ENCODE results near the gene OR52L1.
"Not testable (repeated sequence)": the region's sequence is repeated elsewhere in the genome, so short reads cannot be mapped to it uniquely, and the experiment has no call there.

OR52L1 gene

DNA sequence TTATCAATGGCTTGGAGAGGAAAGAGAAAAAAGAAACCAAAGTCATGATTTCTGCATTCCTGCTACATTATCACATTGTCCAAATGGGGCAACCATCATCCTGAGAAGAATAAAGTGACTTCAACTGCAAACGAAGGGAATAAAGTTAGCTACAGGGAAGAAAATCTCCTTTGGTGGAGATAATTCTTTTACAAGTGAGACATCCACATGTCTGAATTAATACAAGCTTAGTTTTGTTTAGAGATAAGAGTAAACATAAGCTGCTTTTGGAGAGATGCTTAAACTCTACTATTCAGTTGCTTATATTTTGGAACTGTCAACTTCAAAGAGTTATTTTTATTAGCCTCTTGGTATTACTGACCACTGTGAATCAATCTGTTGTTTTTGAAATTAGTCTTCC, at the start of gene OR52L1:
Gene OR52L1 (minus strand): TSS at position 101 of the 400 bp plus-strand sequence. CDS start 55 bp downstream, at position 46.
- no peak for DNase-seq

DNA sequence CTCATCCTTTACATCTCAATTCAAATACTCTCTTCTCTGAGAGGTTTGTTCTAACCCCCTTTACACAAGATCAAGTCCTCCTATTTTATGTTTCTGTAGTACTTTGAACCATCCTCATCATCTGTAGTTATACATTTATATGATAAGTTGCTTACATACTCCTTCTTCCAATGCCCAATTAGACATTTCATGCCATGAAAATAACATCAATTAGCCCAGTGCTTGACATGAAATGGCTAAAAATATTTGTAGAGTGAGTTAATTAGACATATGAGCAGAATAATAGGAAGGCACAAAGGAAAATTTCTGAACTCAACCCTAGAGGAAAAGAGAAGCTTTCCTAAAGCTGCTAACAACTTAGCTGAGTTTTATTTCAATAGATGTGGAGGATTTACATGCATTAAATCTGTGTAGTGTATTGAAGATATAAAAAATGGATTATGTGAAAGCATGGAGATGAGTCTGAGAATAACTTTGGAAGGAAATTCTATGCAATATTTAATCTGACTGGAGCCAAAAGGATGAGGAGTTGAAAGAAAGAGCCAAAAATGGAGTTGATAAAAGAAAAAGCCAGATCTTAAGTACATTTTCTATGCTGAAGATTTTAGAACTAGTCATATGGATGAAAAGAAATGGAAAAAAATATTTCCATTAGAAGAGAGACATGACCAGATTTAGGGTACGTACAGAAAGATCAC, 44.1 kb upstream of the OR52L1 start, which contains the start of gene OR56A1:
Gene OR56A1 (minus strand): TSS at position 51 of the 698 bp plus-strand sequence. CDS start 3,066 bp downstream, outside the sequence.
- no peak for DNase-seq

DNA sequence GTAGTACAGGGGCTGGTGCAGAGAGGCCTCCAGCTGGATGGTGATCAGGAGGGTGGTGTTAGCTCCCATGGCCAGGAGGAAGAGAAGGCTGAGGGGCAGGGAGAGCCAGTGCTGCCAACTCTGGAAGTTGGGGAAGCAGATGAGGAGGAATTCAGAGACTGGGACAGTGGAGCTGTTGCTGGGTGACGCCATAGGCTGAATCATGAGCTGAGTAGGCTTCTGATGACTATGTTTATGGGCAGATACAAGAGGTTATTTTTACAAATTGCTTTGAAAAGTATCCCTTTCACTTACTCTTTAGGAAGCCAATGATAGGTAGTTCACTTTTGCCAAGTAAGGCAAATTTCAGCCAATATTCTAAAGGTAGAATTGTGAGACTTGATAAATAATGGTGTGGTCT, 40.7 kb upstream of the OR52L1 start:
- DNase-seq = no peak

DNA sequence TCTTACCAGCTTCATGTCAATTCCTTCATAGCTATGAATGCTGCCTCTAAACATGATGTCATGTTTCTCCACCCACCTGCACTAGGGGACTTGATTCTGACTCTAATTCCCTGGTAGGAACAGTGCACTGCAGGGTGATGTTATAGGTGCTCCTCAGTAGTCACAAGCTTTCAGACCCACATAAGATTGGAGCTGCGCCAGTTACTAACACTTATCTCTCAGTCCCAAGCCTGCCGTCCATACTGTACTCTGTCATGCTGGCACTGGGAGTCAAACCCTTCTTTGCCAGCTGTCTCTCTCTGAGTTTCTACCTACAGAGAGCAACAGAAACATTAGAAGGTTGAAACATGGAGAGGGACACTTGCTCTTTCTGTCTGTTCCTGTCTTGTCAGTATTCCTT, 38.3 kb upstream of the OR52L1 start:
- no peak for DNase-seq

DNA sequence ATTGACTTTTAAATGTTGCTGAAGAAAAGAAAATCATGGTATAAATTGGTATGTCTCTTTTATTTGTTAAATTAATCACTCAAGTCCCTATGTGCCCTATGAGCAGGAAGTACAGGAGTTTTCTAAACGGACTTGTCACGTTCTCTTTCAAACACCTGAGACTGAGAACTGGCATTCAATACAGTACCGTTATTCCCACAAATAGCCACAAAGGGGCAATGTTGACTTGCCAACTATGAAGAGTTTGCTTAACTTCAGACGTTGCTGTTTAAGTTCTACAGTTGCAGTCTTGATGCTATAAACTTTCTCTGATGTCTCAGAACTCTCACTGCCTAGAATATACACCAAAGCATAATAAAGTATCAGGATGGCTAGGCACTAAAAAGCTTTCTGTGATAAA, 36.2 kb upstream of the OR52L1 start:
- peak; percentile 11 for DNase-seq

DNA sequence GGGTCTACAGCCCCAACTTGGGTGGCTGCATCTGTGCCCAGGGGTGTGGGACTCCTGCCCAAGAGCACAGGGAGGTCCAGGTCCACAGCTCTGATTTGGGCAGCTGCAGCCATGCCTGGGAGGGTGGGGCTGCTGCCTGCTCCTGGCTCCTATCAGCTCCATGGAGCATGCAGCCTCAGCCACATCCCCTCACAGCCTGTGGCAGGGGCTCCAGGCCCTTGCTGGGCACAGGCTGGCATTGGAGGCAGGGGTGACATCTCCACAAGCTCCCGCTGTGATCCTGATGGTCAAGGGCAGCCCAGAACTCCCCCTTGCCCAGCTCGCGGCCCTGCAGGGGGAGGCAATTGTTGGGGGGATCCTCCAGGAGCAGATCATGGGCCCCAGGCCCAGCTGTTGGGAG, 26.3 kb upstream of the OR52L1 start:
- no peak for DNase-seq

DNA sequence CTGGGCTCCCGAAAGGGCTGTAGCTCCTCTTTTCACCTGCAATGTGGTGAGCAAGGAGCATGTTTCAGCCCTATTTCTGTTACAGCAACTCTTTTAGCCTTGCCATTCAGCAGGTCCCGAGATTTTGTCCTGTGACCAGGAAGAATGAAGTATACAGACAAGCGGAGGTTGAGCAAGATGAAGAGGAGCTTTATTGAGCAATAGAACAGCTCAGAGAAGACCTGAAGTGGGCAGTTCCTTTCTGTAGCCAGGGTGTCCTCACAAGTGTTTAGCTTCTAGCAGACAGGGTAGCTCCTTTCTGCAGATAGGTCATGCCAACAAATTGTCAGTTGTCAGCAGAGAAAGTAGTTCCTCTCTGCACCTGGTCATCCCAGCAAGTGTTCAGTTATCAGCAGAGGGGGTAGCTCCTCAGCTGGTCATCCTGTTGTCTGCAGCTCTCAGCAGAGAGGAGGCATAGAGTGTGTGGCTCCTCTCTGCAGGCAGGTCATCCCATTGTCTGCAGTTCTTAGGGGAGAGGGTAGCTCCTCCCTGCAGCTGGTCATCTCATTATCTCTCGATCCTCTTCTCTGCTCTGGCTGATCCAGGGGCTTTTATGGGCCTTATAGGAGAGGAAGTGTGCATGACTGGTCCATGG, 25.4 kb upstream of the OR52L1 start:
- DNase-seq = no peak

DNA sequence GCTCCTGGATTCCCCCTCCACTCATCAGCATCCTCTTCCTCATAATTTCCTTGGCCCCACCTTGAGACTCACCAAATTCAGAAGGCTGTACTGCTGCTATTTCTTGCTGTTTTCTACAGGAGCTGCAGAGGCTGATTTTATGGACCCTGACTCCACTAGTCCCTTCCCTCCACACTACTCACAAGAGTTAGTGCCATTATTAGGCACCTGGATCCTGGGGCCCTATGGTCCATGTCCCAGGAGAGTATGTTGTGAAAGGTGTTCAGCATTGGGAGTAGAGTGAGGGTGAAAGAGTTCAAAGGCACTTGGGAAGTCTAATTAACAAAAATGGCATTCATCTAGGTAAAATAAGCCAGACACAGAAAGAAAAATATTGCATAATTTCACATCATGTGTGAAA, 20.1 kb upstream of the OR52L1 start, which contains the start of gene OR56A4:
Gene OR56A4 (minus strand): TSS at position 101 of the 400 bp plus-strand sequence. CDS start 3,954 bp downstream, outside the sequence.
- no peak for DNase-seq

DNA sequence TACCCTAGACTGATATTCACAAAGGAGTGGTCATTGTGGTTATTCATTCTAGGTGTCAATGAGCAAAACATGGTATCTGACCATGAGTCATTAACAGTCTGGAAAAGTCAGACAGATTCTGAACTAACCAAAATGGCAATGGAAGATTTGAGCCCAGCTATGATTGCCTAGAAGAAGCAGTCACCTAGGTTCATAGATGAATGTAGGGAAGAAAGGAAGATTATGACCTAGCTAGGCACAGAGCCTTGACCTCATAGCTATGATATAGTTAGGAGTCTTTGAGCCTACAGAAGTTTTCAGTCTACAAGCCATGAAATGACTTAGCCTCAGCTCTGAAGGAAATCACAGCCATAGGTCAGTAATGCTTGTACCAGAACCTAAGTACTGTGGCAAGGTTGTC, 19.6 kb upstream of the OR52L1 start:
- DNase-seq = no peak

DNA sequence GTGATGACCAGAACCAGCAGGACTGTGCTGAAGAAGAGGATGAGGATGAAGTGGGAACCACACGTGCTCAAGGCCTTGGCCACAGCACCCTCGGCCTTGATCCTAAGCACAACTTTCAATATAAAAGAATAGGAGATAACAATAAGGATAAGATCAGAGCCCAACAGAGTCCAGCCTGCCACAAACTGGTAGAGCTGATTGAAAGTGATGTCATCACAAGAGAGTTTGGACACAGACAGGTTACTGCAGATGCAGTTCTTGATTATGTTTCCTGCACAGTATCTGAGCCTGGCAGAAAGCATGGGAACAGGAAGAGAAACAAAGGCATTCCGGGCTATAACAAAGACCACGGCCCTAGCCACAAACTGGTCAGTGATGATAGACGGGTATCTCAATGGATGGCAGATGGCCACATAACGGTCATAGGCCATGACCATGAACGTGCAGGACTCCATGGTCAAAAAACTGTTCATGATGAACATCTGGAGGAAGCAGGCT, 15.5 kb upstream of the OR52L1 start:
- no peak for DNase-seq

DNA sequence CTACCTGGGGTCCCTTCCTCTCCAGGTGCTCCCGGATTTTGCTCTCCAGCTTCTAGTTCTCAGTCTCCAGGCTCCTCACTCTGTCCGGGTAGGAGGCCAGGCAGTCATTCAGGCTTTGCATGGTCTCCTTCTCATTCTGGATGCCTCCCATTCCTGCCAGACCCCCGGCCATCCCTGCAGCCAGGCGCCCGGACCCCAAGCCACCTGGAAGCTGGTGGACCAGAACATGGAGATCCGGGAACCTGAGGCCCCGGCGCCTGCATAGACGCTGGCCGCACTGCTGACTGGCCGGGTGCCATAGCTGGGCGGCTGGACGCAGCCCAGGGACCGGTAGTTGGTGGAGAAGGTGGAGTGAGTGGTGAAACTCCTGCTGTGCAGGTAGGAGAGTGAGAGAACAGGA, 8.0 kb upstream of the OR52L1 start:
- DNase-seq = no peak

DNA sequence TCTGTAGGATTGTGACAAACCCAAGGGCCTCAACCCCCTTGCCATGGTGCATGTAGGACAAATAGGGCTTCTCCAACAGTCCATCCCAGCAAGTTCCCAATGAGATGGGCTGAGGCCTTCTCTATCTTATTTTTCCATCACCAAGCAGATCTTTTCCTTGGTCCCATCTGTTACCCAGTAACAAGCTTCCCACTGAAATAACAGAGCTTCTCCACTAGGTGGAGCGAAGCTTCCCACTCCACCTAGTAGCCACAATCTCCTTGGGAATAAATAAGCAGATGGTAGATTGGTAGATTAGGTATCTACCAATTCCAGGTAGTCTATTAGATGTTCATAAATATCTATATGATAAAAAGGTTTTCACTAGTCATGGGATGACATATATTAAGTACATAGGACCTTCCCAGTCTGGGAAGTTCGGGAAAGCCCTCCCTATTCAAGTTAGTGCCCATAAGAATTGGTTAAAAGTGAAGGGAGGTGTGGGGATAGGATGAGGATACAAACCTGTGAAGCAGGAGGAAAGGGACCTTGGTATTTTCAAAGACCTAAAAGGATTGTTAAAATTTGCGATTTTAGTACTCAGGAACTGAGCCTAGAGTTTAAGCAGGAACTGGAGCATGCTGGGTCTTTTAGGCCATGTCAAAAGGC, 5.9 kb upstream of the OR52L1 start:
- DNase-seq = peak; percentile 6

DNA sequence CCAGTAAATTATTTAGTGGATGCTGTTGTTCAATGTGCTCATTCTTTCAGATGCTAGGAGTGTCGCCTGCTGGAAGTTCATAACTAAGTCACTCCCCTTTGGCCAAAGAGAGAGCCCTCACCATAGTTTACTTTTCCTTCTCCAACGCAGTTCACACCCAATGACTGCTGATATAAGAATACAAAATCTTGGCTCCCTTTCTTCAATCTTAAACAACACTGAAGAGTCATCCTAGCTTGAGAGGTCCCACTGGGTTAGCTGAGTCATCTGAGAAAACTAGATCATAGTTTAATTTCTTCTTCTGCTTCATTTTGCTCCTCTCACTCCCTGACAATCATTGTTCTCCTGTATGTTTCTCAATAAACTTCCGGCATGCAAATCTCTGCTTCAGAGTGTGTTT, 5.4 kb upstream of the OR52L1 start:
- no peak for DNase-seq

DNA sequence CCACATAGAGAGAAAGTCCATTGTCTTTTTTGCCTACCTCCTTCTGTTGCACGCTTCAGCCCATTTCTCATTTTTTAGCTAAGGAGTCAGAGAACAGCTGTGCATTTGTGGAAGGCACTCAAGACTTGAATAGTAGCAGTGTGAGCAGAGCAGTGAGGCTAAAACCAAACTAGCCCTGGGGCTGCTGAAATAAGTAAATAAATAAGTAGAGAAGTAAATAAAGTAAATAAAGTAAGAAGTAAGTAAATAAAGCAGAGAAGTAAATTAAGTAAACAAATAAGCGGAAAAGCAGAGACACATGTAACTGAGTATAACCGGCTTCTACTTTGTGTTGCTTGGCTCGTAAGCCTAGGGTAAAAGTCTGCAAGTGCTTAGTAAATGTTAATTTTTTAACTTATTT, 2.4 kb upstream of the OR52L1 start:
- DNase-seq = no peak

DNA sequence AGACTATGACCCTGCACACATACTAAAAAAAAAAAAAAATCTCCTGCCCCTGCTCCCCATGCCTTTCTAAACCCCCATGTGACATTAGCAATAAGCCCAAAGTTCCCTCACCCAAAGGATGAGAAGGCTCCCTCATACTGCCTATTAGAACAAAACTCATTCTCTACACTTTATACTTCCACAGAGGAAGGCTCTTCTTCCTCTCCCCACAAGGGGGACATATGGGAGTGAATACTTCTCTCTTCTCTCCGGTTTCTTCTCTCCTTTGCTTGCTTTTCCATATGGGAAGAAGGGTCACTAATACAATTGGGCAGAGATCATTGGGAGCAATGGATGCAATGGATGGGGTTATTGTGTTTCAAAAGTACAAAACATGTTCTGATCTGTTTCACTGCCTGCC, 3.3 kb downstream of the OR52L1 start:
- DNase-seq = no peak

DNA sequence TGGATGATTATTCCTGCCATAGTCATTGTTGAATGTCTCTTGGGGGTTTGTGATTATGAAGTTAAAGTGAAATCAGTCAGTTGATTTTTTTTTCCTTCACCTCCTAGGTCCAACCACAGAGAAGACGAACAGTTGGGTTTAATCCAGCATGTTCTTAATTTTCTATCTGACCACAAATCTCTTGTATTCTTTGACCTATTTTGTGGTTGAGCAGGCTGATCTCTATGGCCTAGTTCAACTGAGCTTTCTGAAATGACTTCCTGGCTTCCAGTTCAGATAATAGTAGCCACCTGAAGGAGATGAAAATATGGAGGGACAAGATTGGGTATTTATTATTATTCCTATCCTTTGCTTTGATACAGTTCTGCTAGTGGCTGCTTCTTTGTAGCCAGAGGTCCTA, 13.3 kb downstream of the OR52L1 start:
- DNase-seq = no peak

DNA sequence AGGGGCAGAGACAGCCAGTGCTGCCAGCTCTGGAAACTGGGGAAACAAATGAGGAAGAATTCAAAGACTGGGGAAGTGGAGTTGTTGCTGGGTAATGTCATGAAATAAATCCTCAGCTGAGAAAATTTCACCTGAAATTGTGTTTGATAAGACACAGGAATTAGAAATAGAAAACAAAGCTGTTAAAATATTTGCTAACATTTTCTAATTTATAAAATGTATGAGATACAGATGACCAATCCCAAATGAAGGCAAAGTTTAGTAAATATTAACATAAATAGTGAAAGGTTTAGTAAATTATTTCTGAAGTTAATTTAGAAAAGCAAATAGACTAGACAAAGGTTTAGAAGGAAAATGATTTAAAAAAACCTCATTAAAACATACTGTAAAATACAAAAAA, 18.4 kb downstream of the OR52L1 start, which contains the start of gene OR56A5:
Gene OR56A5 (minus strand): TSS at position 101 of the 400 bp plus-strand sequence. CDS start 0 bp downstream, at position 101.
- DNase-seq = no peak

DNA sequence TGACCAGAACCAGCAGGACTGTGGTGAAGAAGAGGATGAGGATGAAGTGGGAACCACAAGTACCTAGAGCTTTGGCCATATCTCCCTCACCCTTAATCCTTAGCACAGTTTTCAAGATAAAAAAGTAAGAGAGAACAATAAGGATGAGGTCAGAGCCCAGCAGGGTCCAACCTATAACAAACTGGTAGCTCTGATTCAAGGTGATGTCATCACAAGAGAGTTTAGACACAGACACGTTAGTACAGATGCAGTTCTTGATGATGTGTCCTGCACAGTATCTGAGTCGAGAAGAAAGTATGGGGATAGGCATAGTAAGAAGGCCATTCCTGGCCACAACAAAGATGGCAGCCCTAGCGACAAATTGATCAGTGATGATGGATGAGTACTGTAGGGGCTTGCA, 19.1 kb downstream of the OR52L1 start:
- DNase-seq = no peak

DNA sequence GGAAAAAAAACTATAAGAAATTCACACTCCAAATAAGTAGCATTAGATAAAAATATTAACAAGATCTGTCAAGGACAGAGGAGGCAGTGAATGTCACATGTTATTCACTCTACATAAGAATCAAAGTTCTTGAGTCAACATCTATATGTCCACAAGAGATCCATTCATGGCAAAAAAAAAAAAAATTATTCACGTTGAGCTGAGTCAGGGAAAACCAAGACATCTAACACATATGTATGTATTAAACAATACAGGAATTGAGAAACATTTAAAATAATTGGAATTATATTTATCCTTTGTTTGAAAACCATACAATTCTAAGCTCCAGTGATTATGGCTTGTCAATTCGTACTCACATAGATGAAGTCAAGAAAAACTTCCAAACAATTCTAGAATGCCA, 19.8 kb downstream of the OR52L1 start:
- DNase-seq = no peak

DNA sequence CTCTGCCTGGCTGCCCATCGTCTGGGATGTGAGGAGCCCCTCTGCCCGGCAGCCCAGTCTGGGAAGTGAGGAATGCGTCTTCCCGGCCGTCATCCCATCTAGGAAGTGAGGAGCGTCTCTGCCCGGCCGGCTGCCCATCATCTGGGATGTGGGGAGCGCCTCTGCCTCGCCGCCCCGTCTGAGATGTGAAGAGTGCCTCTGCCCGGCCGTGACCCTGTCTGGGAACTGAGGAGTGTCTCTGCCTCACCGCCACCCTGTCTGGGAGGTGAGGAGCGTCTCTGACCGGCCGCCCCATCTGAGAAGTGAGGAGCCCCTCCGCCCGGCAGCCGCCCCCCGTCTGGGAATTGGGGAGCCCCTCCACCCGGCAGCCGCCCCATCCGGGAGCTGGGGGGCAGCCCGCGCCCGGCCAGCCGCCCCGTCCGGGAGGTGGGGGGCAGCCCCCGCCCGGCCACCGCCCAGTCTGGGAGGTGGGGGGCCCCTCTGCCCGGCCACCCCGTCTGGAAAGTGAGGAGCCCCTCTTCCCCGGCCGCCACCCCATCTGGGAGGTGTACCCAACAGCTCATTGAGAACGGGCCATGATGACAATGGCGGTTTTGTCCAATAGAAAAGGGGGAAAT, 26.0 kb downstream of the OR52L1 start:
- DNase-seq = not testable (repeated sequence)

DNA sequence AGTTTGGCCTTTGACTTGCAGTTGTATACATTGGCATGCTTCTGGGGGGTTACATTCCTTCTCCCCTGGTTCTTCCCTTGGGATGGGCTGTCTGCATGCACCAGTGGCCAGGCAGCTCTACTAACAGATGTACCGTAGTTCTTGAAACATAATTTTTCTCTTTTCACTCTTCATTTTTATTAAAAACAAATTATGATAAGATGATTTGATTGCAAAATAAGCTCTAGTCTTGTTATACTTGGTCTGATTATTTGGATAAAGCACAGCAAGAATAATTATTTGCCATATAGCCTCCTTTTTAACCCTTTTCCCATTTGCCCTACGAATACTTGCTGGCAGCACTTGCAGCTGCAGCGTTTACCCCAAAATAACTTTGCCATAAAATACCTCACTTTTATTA, 31.2 kb downstream of the OR52L1 start:
- no peak for DNase-seq

DNA sequence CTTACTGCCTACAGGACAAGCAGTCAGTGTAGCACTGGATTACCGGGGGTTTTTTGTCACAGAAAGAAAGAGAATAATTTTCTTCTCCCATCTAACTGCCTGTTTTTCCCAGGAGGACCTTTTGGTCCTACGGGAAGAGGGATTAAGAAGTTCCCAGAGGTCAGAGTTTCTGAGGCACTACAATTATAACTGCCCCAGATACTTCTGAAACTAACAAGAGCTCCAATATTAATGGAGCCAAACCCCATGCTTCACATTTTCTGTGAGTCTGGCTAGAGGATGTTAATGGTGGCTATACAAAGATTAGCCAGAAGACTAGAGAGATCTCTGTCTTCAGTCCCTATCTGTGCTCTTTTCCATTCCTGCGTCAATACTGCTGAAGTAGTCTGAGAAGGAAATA, 44.8 kb downstream of the OR52L1 start, which contains the start of gene OR56A3:
Gene OR56A3 (plus strand): TSS at position 301 of the 400 bp plus-strand sequence. CDS start 5,096 bp downstream, outside the sequence.
- no peak for DNase-seq

DNA sequence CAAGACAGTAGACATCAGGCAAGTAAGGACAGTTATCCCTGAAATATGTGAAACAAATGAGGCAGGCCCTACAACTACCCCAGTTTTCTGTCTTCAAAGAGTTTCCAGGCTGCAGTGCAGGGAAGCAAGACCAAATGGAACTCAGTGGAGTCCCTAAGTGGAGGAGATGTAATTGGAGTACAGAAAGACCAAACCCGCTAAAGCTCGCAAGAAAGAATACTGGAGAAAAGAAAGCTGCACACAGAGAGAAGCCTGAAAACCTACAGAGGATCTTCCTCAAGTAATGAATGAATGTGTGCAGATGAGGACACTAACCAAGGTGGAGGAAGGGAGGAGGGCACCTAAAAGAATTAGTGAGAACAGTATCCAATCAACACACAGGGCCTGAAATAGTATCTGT, 46.0 kb downstream of the OR52L1 start:
- DNase-seq = no peak

Measured in HCEC 1CT (cell line).